Measurements from ENCODE around the gene FOXRED2. TPM values are rescaled to one million over a fixed set of nuclear protein-coding genes. Genes with fewer than 3 reads are reported as not detected.

The FOXRED2 gene
- 48.0 and 48.9 TPM in 2 replicates for total RNA-seq
- long read RNA-seq, full-length matches to known transcripts: 2 of 10 reads
- long read RNA-seq, partial matches to known transcripts: 1 of 10 reads
- long read RNA-seq, other reads (novel, unspliced or antisense): 7 of 10 reads

DNA sequence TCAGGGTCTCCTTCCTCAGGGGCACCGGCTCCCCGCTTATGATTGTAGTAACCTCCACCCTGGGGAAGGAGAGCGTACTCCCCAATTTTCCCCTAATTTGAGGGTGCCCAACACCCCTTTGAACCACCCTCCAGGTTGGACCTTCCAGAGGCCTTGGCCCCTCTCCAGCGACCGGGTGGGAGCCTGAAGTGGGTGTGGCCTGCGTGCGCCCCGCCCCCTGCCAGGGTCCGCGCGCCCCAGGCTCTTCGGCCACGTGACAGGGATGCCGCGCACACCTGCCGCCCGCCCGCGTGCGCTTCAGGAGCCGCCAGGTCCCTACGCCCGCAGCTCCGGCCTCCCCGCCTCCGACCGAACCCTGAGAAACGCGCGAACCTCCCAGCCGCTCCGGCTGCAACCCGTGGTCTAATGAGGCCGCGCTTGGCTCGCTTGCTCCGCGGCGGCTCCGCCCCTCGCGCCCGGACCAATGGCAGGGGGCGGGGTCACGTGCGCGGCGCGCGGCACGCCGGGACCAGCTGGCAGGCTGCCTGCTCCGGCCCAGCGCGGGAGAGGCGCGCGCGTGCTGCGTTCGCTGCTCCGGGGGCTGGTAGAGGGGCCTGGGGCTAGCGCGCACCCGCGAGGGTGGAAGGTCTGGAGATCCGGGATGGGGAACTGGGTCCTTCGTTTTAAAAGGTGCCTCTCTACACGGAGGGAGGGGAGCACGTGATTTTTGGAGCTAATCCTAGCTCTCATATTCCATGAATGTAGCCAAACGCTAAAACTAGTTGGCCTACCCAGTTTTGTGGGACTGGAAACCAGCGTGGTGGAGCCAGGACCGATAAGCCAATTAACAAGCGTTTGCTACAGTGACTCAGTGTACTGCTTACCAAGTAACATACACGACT, at the start of gene FOXRED2:
Gene FOXRED2, minus strand, starts transcription at position 404 of the 881 bp plus-strand sequence. CDS start 618 bp downstream, outside the sequence.
- Mint-ChIP-seq H3K4me1 (ENCODE audit: unreplicated experiment) (peaks cover 18% of the 10 kb centered on the region), H3K4me3 (ENCODE audit: unreplicated experiment) (peak within 1 kb of the TSS; percentile 69), H3K27ac (ENCODE audit: unreplicated experiment) (peak within 1 kb of the TSS; percentile 11), H3K36me3 (ENCODE audit: unreplicated experiment) (peaks cover 19% of the 10 kb centered on the region), H3K27me3 (ENCODE audit: unreplicated experiment) (no peaks in the 10 kb centered on the region), H3K9me3 (ENCODE audit: unreplicated experiment) (no peaks in the 10 kb centered on the region)
- DNase-seq (ENCODE audit: extremely low spot score, unreplicated experiment): peak; percentile 96
- TF ChIP-seq, protein P1, sequence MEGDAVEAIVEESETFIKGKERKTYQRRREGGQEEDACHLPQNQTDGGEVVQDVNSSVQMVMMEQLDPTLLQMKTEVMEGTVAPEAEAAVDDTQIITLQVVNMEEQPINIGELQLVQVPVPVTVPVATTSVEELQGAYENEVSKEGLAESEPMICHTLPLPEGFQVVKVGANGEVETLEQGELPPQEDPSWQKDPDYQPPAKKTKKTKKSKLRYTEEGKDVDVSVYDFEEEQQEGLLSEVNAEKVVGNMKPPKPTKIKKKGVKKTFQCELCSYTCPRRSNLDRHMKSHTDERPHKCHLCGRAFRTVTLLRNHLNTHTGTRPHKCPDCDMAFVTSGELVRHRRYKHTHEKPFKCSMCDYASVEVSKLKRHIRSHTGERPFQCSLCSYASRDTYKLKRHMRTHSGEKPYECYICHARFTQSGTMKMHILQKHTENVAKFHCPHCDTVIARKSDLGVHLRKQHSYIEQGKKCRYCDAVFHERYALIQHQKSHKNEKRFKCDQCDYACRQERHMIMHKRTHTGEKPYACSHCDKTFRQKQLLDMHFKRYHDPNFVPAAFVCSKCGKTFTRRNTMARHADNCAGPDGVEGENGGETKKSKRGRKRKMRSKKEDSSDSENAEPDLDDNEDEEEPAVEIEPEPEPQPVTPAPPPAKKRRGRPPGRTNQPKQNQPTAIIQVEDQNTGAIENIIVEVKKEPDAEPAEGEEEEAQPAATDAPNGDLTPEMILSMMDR (IDR thresholded peaks at IDR 0.05): no peak

DNA sequence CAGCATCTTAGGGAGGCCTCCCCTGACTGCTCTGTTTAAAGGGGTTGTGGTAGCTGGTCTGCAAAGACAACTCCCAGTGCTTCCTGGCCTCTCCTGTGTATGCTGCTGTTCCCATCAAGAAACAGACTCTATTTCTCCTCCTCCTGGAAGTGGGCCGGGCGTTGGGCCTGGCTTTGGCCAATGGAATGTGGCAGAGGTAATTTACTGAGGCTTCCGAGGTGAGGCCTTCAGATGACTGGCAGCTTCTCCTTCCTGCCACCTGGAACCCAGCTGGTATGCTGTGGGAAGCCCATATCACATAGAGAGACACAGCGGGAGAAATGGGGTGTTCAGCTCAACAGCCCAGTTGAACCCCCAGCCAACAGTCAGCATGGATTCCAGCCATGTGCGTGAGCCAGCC, 47.3 kb upstream of the FOXRED2 start:
- H3K36me3 Mint-ChIP-seq (ENCODE audit: unreplicated experiment): no peaks in the 10 kb centered on the region

DNA sequence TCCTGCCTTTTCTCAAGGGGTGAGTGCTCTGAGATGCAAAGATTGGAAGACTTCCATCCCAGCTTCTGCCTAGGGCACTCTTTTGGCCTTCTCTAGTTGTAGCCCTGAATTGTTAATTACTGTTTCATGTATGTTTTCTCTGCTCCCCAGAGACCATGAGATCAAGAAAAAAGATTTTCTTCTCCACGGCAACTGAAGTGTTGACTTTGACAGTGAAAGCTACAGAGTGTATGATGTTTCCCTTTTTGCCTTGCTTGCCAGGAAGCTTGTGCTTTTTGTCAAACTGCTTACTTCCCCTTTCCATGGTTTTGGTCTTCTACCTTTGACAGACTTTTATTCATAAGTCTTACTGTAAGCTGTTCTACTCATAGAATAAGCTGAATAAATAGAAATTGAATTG, 45.4 kb upstream of the FOXRED2 start:
- TF ChIP-seq, protein P1 (IDR thresholded peaks at IDR 0.05): no peak
- H3K27me3 Mint-ChIP-seq (ENCODE audit: unreplicated experiment): peaks cover 29% of the 10 kb centered on the region

More for the DNA sequence above, 47.3 kb upstream of the FOXRED2 start:
- Mint-ChIP-seq H3K9me3 (ENCODE audit: unreplicated experiment) (no peaks in the 10 kb centered on the region), H3K4me1 (ENCODE audit: unreplicated experiment) (no peaks in the 10 kb centered on the region), H3K27me3 (ENCODE audit: unreplicated experiment) (peaks cover 29% of the 10 kb centered on the region), H3K4me3 (ENCODE audit: unreplicated experiment) (no peak overlapping the region), H3K27ac (ENCODE audit: unreplicated experiment) (no peak overlapping the region)
- TF ChIP-seq, protein P1 (IDR thresholded peaks at IDR 0.05): no peak
- DNase-seq (ENCODE audit: extremely low spot score, unreplicated experiment): no peak

DNA sequence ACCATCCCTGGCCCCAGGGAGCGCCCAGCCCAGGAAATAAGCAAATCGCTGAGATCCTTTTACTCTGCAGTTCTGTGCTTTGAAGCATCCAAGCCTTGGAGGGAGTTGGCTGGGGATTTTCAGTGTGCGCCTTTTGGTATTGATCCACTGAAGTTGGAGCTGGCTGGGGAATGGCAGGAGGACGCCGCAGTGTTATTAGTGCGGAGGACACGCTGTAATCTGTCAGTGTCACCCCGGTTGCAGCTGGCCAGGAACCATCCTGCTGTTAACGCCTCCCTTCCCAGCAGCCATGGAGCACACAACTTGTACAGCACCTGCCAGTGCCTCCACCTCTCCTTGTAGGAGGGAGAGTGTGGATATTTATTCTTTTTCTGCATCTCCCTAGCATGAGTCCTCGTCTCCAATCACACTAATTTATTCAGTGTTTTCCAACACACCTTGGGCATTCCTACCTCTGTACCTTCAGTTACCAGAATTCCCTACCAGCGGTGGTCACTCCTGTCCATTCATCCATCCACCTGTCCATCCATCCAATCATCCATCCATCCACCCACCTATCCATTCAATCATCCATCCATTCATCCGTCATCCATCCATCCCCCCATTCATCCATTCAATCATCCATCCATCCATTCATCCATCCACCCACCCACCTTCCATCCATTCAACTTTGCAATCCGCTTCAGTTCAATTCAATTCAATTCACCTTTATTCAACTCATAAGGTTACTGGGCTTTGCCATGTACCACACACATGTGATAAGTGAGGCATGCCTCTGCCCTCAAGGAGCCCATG, 44.1 kb upstream of the FOXRED2 start:
- no peaks in the 10 kb centered on the region for H3K9me3 Mint-ChIP-seq (ENCODE audit: unreplicated experiment)
- H3K36me3 Mint-ChIP-seq (ENCODE audit: unreplicated experiment): no peaks in the 10 kb centered on the region
- H3K27ac Mint-ChIP-seq (ENCODE audit: unreplicated experiment): no peak overlapping the region
- peaks cover 32% of the 10 kb centered on the region for H3K27me3 Mint-ChIP-seq (ENCODE audit: unreplicated experiment)
- DNase-seq (ENCODE audit: extremely low spot score, unreplicated experiment): no peak
- H3K4me1 Mint-ChIP-seq (ENCODE audit: unreplicated experiment): peaks cover 2% of the 10 kb centered on the region
- H3K4me3 Mint-ChIP-seq (ENCODE audit: unreplicated experiment): no peak overlapping the region
- TF ChIP-seq, protein P1 (IDR thresholded peaks at IDR 0.05): no peak

More for the DNA sequence above, 45.4 kb upstream of the FOXRED2 start:
- H3K36me3 Mint-ChIP-seq (ENCODE audit: unreplicated experiment): no peaks in the 10 kb centered on the region
- no peak overlapping the region for H3K27ac Mint-ChIP-seq (ENCODE audit: unreplicated experiment)
- no peak overlapping the region for H3K4me3 Mint-ChIP-seq (ENCODE audit: unreplicated experiment)
- H3K9me3 Mint-ChIP-seq (ENCODE audit: unreplicated experiment): no peaks in the 10 kb centered on the region
- H3K4me1 Mint-ChIP-seq (ENCODE audit: unreplicated experiment): no peaks in the 10 kb centered on the region
- DNase-seq (ENCODE audit: extremely low spot score, unreplicated experiment): no peak

All from osteocyte (in vitro differentiated cells).